DOHH2 (cell line): Measurements from ENCODE around the gene GRID1.

Source experiments
- H3F3A ChIP-seq: fragments of 200-600 bp; sonication (generic), shearing (Covaris generic); 2 replicates; pipeline ENCODE4 v1.6.0; 2016; ENCODE audit warnings: antibody characterized with exemption, mild to moderate bottlenecking; ENCODE audit not compliant: control insufficient read depth, insufficient read depth
- H3K27ac ChIP-seq: fragments of 200-600 bp; sonication (generic); 2 replicates; pipeline ENCODE4 v1.5.1; 2014; ENCODE audit warnings: low read depth, mild to moderate bottlenecking, low read length, moderate library complexity
- H3K27me3 ChIP-seq: fragments of 200-600 bp; sonication (generic); 2 replicates; pipeline ENCODE4 v1.6.1; 2014; ENCODE audit warnings: mild to moderate bottlenecking, low read length, mixed read lengths; ENCODE audit not compliant: control insufficient read depth
- H3K36me3 ChIP-seq: fragments of 200-600 bp; sonication (generic); 2 replicates; pipeline ENCODE4 v1.6.1; 2014; ENCODE audit warnings: mild to moderate bottlenecking, low read length, moderate library complexity, mixed read lengths; ENCODE audit not compliant: control insufficient read depth
- H3K4me1 ChIP-seq: fragments of 200-600 bp; sonication (generic); 2 replicates; pipeline ENCODE4 v1.6.1; 2014; ENCODE audit warnings: mild to moderate bottlenecking, low read length, mixed read lengths; ENCODE audit not compliant: control insufficient read depth
- H3K4me2 ChIP-seq: fragments of 200-600 bp; sonication (generic); 2 replicates; pipeline ENCODE4 v1.6.0; 2014; ENCODE audit warnings: mild to moderate bottlenecking, low read length, moderate library complexity
- H3K4me3 ChIP-seq: fragments of 200-600 bp; sonication (generic); 2 replicates; pipeline ENCODE4 v1.5.1; 2014; ENCODE audit warnings: mild to moderate bottlenecking, low read length, mixed read lengths
- H3K79me2 ChIP-seq: fragments of 200-600 bp; sonication (generic); 2 replicates; pipeline ENCODE4 v1.6.1; 2014; ENCODE audit warnings: mild to moderate bottlenecking, low read length, mixed read lengths; ENCODE audit not compliant: control insufficient read depth
- H3K9me2 ChIP-seq: fragments of 200-600 bp; sonication (generic); replicated peaks from 2 replicates; pipeline ENCODE4 v1.6.1; 2014; ENCODE audit warnings: mild to moderate bottlenecking, low read length, mixed read lengths; ENCODE audit not compliant: control insufficient read depth
- H3K9me3 ChIP-seq: fragments of 200-600 bp; sonication (generic); 2 replicates; pipeline ENCODE4 v1.6.1; 2014; ENCODE audit warnings: antibody characterized with exemption, low read length, mixed read lengths; ENCODE audit not compliant: control insufficient read depth, insufficient read depth
- H4K20me1 ChIP-seq: fragments of 200-600 bp; sonication (generic); 2 replicates; pipeline ENCODE4 v1.6.0; 2014; ENCODE audit warnings: low read depth, mild to moderate bottlenecking, antibody characterized with exemption, low read length, moderate library complexity; ENCODE audit not compliant: control insufficient read depth, insufficient read depth
- CTCF ChIP-seq: fragments of 200-600 bp; sonication (generic); IDR thresholded peaks from one replicate; pipeline ENCODE4 v1.5.1; 2014; ENCODE audit warnings: antibody characterized with exemption, mild to moderate bottlenecking, low read depth, low read length; ENCODE audit not compliant: poor library complexity, severe bottlenecking
- EZH2phosphoT487 ChIP-seq: fragments of 200-600 bp; sonication (generic); IDR thresholded peaks from 2 replicates; pipeline ENCODE4 v1.6.1; 2017; ENCODE audit warnings: borderline replicate concordance, mild to moderate bottlenecking, antibody characterized with exemption, low read length, moderate library complexity, mixed read lengths

Gene GRID1

GRCh38 chr10:86083664-86084175 is 282.9 kb downstream of the GRID1 start:
- H3K36me3 ChIP-seq, result no peaks in the 10 kb centered on the region
- no peaks in the 10 kb centered on the region for H4K20me1 ChIP-seq
- no peak for TF ChIP-seq CTCF
- TF ChIP-seq EZH2phosphoT487, result no peak
- no peaks in the 10 kb centered on the region; the same call in 1 of the 2 replicates for H3K27me3 ChIP-seq
- no peaks in the 10 kb centered on the region for H3F3A ChIP-seq
- no peak overlapping the region for H3K27ac ChIP-seq
- H3K9me2 ChIP-seq, result no peaks in the 10 kb centered on the region
- H3K4me2 ChIP-seq, result no peak overlapping the region
- H3K9me3 ChIP-seq, result no peaks in the 10 kb centered on the region
- H3K4me1 ChIP-seq, result no peaks in the 10 kb centered on the region
- H3K4me3 ChIP-seq, result no peak overlapping the region
- H3K79me2 ChIP-seq, result no peaks in the 10 kb centered on the region

- Histone ChIP-seq H4K20me1 (no peaks in the 10 kb centered on the region), H3K36me3 (no peaks in the 10 kb centered on the region), H3K27me3 (no peaks in the 10 kb centered on the region; the same call in 1 of the 2 replicates), H3K4me3 (no peak overlapping the region), H3K27ac (no peak overlapping the region), H3K4me2 (no peak overlapping the region), H3F3A (no peaks in the 10 kb centered on the region), H3K9me2 (no peaks in the 10 kb centered on the region), H3K79me2 (no peaks in the 10 kb centered on the region), H3K4me1 (no peaks in the 10 kb centered on the region), H3K9me3 (no peaks in the 10 kb centered on the region)
- TF ChIP-seq CTCF (no peak), EZH2phosphoT487 (no peak)
Observed at GRCh38 chr10:86083206-86083605, 283.4 kb downstream of the GRID1 start.

- Histone ChIP-seq H3K79me2 (no peaks in the 10 kb centered on the region), H4K20me1 (no peaks in the 10 kb centered on the region), H3F3A (no peaks in the 10 kb centered on the region), H3K9me3 (no peaks in the 10 kb centered on the region), H3K4me1 (no peaks in the 10 kb centered on the region), H3K27ac (no peak overlapping the region), H3K4me3 (no peak overlapping the region), H3K4me2 (no peak overlapping the region), H3K27me3 (no peaks in the 10 kb centered on the region; the same call in 1 of the 2 replicates), H3K9me2 (no peaks in the 10 kb centered on the region), H3K36me3 (no peaks in the 10 kb centered on the region)
- TF ChIP-seq CTCF, result no peak
- TF ChIP-seq EZH2phosphoT487, result no peak
Observed at GRCh38 chr10:86082556-86082955, 284.0 kb downstream of the GRID1 start.
